Caco-2 (cell line): ENCODE results near the gene GPT2. TPM values are rescaled to one million over a fixed set of nuclear protein-coding genes. Genes with fewer than 3 reads are reported as not detected.

Experiments
- BruUV-seq: library from RNA; stranded (reverse); fragments of 400-500 nt; replicated peaks from 2 replicates; lab custom pipeline; 2021; lab: Mats Ljungman, UMichigan
- CTCF ChIA-PET: fragments of 300-600 bp; sonication (Branson Sonifier 250); formaldehyde crosslinking; loops from one replicate; lab custom pipeline; 2022; ENCODE audit warnings: antibody characterized with exemption; lab: Charles Lee
- POLR2A ChIA-PET: fragments of 300-600 bp; sonication (Branson Sonifier 250); formaldehyde crosslinking; loops from one replicate; lab custom pipeline; 2022; ENCODE audit warnings: antibody characterized with exemption; lab: Charles Lee
- DNase-seq, 2 experiments: peaks; one replicate each; pipeline versions ENCODE4 v3.0.0 to v3.0.0-alpha.2; 2020 to 2022
- H3K27me3 ChIP-seq: replicated peaks from 2 replicates; pipeline ENCODE4 v1.6.0; 2011; ENCODE audit warnings: low read length; ENCODE audit not compliant: control insufficient read depth, insufficient read depth
- H3K36me3 ChIP-seq: 2 replicates; pipeline ENCODE4 v1.5.1; 2011; ENCODE audit warnings: low read length; ENCODE audit not compliant: control insufficient read depth, insufficient read depth
- H3K4me1 ChIP-seq: fragments of 250-450 bp; sonication (Bioruptor Pico); 2 replicates; pipeline ENCODE4 v1.5.1; 2020; ENCODE audit warnings: mild to moderate bottlenecking
- H3K4me3 ChIP-seq: 2 replicates; pipeline ENCODE4 v1.5.1; 2011; ENCODE audit warnings: low read depth, mild to moderate bottlenecking, control low read depth, low read length
- H3K9me3 ChIP-seq: fragments of 250-450 bp; sonication (Bioruptor Pico); 2 replicates; pipeline ENCODE4 v1.5.1; 2020; ENCODE audit warnings: mild to moderate bottlenecking, moderate library complexity
- H3K27ac Mint-ChIP-seq: one replicate; pipeline ENCODE4 v1.8.0; 2022; ENCODE audit warnings: mixed read lengths; ENCODE audit not compliant: unreplicated experiment
- H3K27me3 Mint-ChIP-seq: one replicate; pipeline ENCODE4 v1.8.0; 2022; ENCODE audit warnings: mixed read lengths; ENCODE audit not compliant: insufficient read depth, unreplicated experiment
- H3K36me3 Mint-ChIP-seq: one replicate; pipeline ENCODE4 v1.8.0; 2022; ENCODE audit warnings: mild to moderate bottlenecking, mixed read lengths; ENCODE audit not compliant: insufficient read depth, unreplicated experiment
- H3K4me1 Mint-ChIP-seq: one replicate; pipeline ENCODE4 v1.8.0; 2022; ENCODE audit warnings: low read depth, mixed read lengths; ENCODE audit not compliant: unreplicated experiment
- H3K4me3 Mint-ChIP-seq: one replicate; pipeline ENCODE4 v1.8.0; 2022; ENCODE audit warnings: mild to moderate bottlenecking, moderate library complexity, mixed read lengths; ENCODE audit not compliant: unreplicated experiment
- H3K9me3 Mint-ChIP-seq: one replicate; pipeline ENCODE4 v1.8.0; 2022; ENCODE audit warnings: mixed read lengths; ENCODE audit not compliant: unreplicated experiment
- intact Hi-C: fragments of 100-400 bp; cut with micrococcal nuclease; formaldehyde crosslinking; loops from one replicate; pipeline ENCODE4 v1.10.0; 2022; ENCODE audit not compliant: unreplicated experiment
- total RNA-seq: library from RNA; stranded (reverse); gene quantifications from 2 replicates; pipeline ENCODE4 v1.2.3, GENCODE V29; 2022
- TF ChIP-seq, protein P1 (sequence below), 2 experiments: fragments of 200-600 bp in 1 of 2; IDR thresholded peaks; 1 replicate in 1 of 2; 2 replicates in 1 of 2; pipeline versions ENCODE4 v1.5.1 to v1.8.0; 2011 to 2022; ENCODE audit warnings: antibody characterized with exemption in 1 of 2, control low read depth in 1 of 2, inconsistent platforms in 1 of 2, low read depth in 1 of 2, low read length in 1 of 2, mild to moderate bottlenecking in 1 of 2, moderate library complexity in 1 of 2; ENCODE audit not compliant: insufficient read depth in 1 of 2, severe bottlenecking in 1 of 2, unreplicated experiment in 1 of 2

Gene GPT2
- total RNA-seq, 1 experiment from 2014 or later, result 128 TPM

DNA sequence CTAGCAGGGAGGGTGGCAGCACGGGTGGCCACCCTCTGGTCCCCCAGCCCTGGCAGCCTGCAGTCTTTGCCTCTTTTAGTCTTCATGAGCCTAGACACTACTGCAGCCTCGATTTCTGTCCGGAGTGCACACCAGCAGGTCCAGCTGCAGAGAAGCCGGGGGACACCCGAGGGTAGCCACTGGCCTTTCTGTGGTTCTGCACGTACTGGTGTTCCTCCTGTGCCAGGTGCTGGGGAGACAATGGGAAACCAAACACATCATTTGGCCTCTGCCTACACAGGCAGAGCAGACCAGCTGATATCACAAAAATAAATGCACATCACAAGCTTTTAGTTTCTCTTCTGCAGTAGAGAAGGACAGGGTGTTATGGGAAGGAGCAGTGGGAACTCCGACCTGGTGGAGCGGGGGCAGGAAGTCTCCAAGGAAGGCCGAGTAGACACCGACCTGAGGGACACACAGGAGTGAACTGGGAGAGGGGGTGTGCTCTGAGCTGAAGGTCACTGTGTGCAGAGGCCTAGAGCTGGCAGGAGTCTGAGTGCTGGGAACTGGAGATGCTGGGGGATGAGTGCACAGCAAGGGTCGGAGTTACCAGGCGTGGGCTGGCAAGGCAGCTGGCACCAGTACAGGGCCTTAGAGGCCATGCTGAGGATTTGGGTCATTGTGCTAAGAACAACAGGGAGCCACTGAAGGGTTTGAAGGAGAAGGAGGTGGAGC is 23.1 kb downstream of the GPT2 start:
- Mint-ChIP-seq H3K36me3 (peaks cover 95% of the 10 kb centered on the region), H3K27ac (peak overlapping the region; percentile 7), H3K27me3 (no peaks in the 10 kb centered on the region), H3K9me3 (no peaks in the 10 kb centered on the region), H3K4me1 (peaks cover 6% of the 10 kb centered on the region), H3K4me3 (no peak overlapping the region)
- intact Hi-C loops, result loop anchor here (10.0 kb wide), 1 partner anchor 232 kb away; no protein-coding TSS in a partner anchor
- BruUV-seq, result no TSS peak
- Histone ChIP-seq H3K4me1 (peaks cover 6% of the 10 kb centered on the region; the same call in 1 of the 2 replicates), H3K4me3 (no peak overlapping the region), H3K36me3 (peaks cover 1% of the 10 kb centered on the region; the same call in 1 of the 2 replicates), H3K9me3 (no peaks in the 10 kb centered on the region), H3K27me3 (no peaks in the 10 kb centered on the region)
- POLR2A ChIA-PET, result no interaction called here
- DNase-seq, result no peak
- CTCF ChIA-PET, result interaction anchor here (1.0 to 1.6 kb wide), 2 partner anchors 53 to 55 kb away, joined by 3 to 10 read pairs; no protein-coding TSS in a partner anchor
- TF ChIP-seq, protein P1, sequence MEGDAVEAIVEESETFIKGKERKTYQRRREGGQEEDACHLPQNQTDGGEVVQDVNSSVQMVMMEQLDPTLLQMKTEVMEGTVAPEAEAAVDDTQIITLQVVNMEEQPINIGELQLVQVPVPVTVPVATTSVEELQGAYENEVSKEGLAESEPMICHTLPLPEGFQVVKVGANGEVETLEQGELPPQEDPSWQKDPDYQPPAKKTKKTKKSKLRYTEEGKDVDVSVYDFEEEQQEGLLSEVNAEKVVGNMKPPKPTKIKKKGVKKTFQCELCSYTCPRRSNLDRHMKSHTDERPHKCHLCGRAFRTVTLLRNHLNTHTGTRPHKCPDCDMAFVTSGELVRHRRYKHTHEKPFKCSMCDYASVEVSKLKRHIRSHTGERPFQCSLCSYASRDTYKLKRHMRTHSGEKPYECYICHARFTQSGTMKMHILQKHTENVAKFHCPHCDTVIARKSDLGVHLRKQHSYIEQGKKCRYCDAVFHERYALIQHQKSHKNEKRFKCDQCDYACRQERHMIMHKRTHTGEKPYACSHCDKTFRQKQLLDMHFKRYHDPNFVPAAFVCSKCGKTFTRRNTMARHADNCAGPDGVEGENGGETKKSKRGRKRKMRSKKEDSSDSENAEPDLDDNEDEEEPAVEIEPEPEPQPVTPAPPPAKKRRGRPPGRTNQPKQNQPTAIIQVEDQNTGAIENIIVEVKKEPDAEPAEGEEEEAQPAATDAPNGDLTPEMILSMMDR (IDR thresholded peaks at IDR 0.05; ENCODE audit: insufficient read depth in 1 of 2, low read depth in 1 of 2, low read length in 1 of 2, severe bottlenecking in 1 of 2, unreplicated experiment in 1 of 2), result no peak

GRCh38 chr16:46908540-46909372 is 24.6 kb downstream of the GPT2 start:
- Mint-ChIP-seq H3K4me1 (peaks cover 6% of the 10 kb centered on the region), H3K27me3 (no peaks in the 10 kb centered on the region), H3K9me3 (no peaks in the 10 kb centered on the region), H3K36me3 (peaks cover 82% of the 10 kb centered on the region), H3K4me3 (no peak overlapping the region), H3K27ac (no peak overlapping the region)
- Histone ChIP-seq H3K9me3 (no peaks in the 10 kb centered on the region), H3K4me3 (no peak overlapping the region), H3K36me3 (peaks cover 1% of the 10 kb centered on the region), H3K27me3 (no peaks in the 10 kb centered on the region), H3K4me1 (peaks cover 6% of the 10 kb centered on the region; the same call in 1 of the 2 replicates)
- BruUV-seq, result no TSS peak
- POLR2A ChIA-PET, result interaction anchor here (1.6 kb wide), 1 partner anchor 51 kb away, joined by 4 read pairs; no protein-coding TSS in a partner anchor
- CTCF ChIA-PET, result interaction anchor here (0.6 to 2.7 kb wide), 10 partner anchors 8 to 1383 kb away, joined by 3 to 41 read pairs (median 6); partner anchors contain the start of gene GPT2
- DNase-seq, result peak; percentile 68 to 73
- TF ChIP-seq, protein P1 (IDR thresholded peaks at IDR 0.05; ENCODE audit: insufficient read depth in 1 of 2, low read depth in 1 of 2, low read length in 1 of 2, severe bottlenecking in 1 of 2, unreplicated experiment in 1 of 2), result peak; percentile 69 to 77
- intact Hi-C loops, result loop anchor here (1.0 to 10.0 kb wide), 3 partner anchors 24 to 234 kb away; partner anchors contain the start of gene GPT2

GRCh38 chr16:46911038-46911437 is 26.9 kb downstream of the GPT2 start:
- no TSS peak for BruUV-seq
- ChIA-PET POLR2A (no interaction called here), CTCF (no interaction called here)
- Mint-ChIP-seq H3K4me3 (no peak overlapping the region), H3K36me3 (peaks cover 80% of the 10 kb centered on the region), H3K27ac (no peak overlapping the region), H3K9me3 (peaks cover 10% of the 10 kb centered on the region), H3K27me3 (no peaks in the 10 kb centered on the region), H3K4me1 (peaks cover 16% of the 10 kb centered on the region)
- DNase-seq, result no peak
- no peaks in the 10 kb centered on the region for H3K9me3 ChIP-seq
- TF ChIP-seq, protein P1 (IDR thresholded peaks at IDR 0.05; ENCODE audit: insufficient read depth in 1 of 2, low read depth in 1 of 2, low read length in 1 of 2, severe bottlenecking in 1 of 2, unreplicated experiment in 1 of 2), result no peak
- no peak overlapping the region for H3K4me3 ChIP-seq
- peaks cover 6% of the 10 kb centered on the region; the same call in 1 of the 2 replicates for H3K4me1 ChIP-seq
- peaks cover 7% of the 10 kb centered on the region for H3K36me3 ChIP-seq
- H3K27me3 ChIP-seq, result no peaks in the 10 kb centered on the region
- intact Hi-C loops, result no loop called here
